ENCODE data around the gene KRTAP5-11.

- TF ChIP-seq CTCF (conservative IDR thresholded peaks at IDR 0.05; ENCODE audit: low read depth, low read length) (no peak), EZH2 (IDR thresholded peaks at IDR 0.05; ENCODE audit: borderline replicate concordance, low read depth, low read length, poor library complexity, severe bottlenecking) (no peak)
Observed at GRCh38 chr11:71581826-71582225, 849 bp downstream of the KRTAP5-11 start.
